ENCODE data around the gene TULP4.
"Not testable (repeated sequence)": the region's sequence is repeated elsewhere in the genome, so short reads cannot be mapped to it uniquely, and the experiment has no call there.

TULP4 gene

GRCh38 chr6:158295976-158296853 is 16.1 kb upstream of the TULP4 start:
- not testable (repeated sequence) for DNase-seq

GRCh38 chr6:158296854-158297324 is 15.4 kb upstream of the TULP4 start:
- not testable (repeated sequence) for DNase-seq

DNA sequence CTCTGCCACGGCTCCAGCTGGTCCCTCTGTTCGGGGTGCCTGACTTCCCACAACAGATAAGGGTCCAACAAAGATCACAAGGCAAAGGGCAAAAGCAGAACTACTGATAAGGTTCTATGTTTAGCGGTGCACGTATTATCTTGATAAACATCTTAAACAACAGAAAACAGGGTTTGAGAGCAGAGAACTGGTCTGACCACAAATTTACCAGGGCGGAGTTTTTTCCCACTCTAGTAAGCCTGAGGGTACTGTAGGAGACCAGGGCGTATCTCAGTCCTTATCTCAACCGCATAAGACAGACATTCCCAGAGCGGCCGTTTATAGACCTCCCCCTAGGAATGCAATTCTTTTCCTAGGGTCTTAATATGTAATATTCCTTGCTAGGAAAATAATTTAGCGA is 14.6 kb upstream of the TULP4 start:
- DNase-seq, result not testable (repeated sequence)

GRCh38 chr6:158300306-158301143 is 11.7 kb upstream of the TULP4 start:
- not testable (repeated sequence) for DNase-seq

- not testable (repeated sequence) for DNase-seq
These were observed 10.7 kb upstream of the TULP4 start for GRCh38 chr6:158301561-158301960.

GRCh38 chr6:158302195-158302796 is 10.0 kb upstream of the TULP4 start:
- DNase-seq, result not testable (repeated sequence)

DNA sequence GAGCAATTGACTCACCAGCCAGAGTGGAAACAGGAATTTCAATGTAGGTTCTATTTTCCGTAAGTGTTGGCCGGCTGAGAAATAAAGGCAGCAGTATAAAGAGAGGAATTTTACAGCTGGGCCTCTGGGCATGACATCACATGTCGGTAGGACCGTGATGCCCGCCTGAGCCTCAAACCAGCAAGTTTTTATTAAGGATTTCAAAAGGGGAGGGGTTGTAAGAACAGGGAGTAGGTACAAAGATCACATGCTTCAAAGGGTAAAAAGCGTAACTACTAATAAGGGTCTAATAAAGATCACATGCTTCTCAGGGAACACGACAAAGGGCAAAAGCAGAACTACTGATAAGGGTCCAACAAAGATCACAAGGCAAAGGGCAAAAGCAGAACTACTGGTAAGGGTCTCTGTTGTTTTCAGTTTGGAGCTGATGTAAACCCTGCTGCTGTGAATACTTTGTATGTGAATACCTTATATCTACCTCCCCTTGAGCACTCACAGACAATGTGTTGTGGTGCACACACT is 9.0 kb upstream of the TULP4 start:
- DNase-seq, result no peak

- DNase-seq, result no peak
These were observed 8.0 kb upstream of the TULP4 start for GRCh38 chr6:158304254-158304653.

- DNase-seq, result no peak
These were observed 2.5 kb upstream of the TULP4 start for GRCh38 chr6:158309814-158310213.

- no peak for DNase-seq
These were observed 1.1 kb upstream of the TULP4 start for GRCh38 chr6:158311193-158311592.

GRCh38 chr6:158311626-158312025 is 639 bp upstream of the TULP4 start:
- DNase-seq, result no peak

DNA sequence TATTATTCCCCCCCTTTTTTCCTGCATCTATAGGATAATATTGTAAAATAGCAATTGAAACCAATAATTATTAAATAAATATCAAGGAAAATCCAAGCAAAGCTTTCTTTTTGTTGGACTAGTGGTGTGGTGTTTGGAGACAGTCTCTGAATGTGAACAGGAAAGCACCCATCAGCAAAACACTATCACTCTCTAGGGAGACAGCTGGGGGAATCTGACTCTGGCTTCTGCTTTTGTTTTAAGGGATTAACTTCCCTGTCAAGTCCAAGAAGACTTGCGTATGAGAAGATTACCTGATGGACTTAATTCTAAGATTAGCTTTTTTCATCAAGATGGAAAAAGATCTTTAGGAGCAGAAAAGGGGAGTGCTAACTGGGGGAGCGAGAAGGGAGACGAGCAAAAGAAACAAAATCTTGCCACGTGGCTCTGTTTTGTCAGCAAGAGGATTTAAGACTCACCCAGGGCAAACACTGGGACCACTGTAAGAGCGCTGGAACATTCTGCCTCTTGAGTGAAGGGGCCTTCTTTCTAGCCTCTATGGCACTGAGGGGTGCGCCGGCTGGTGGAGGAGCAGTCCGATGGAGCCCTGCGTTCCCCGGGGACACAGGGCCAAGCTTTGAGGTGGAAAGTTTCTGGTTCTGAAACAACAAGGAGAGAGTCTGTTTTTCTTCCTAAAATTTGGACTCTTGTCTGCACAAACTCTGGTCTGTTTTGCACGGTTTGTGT is 570 bp downstream of the TULP4 start:
- DNase-seq, result no peak

GRCh38 chr6:158313989-158314388 is 1.7 kb downstream of the TULP4 start:
- DNase-seq, result no peak

GRCh38 chr6:158314737-158315136 is 2.5 kb downstream of the TULP4 start:
- DNase-seq, result no peak

DNA sequence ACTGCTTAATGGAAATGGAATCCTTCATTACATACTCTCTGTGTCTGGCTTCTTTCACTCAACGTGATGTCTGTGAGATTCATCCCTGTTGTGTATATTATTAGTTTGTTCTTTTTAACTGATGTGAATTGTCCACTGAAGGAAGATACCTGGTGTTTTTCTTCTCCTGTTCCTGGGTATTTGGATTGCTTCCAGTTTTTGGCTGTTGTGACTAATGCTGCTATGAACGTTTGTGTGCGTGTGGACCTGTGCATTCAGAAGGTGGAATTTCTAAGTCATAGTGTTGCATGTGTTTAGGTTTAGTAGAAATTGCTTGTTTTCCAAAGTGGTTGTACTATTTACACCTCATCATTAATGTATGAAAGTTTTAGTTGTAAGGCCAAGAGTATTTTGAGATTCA is 3.8 kb downstream of the TULP4 start:
- DNase-seq, result no peak

DNA sequence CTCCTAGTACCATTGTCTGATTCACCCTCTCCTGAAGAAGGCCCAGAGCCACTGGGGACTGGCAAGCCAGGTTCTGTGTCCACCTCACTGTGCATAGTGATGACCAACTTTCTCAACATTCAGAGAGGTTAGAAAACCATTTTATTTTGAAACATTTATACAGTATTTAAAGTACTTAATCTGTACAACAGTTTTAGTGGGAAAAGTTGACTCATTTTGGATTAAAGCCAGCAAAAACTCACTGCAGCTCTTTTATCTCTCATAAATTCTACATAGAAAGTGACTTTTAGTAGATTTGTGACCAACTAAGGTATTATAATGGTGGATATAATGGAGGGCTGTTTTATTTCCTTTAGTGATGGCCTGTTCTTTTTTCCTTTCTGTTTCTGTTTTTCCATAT is 9.7 kb downstream of the TULP4 start:
- DNase-seq, result no peak

DNA sequence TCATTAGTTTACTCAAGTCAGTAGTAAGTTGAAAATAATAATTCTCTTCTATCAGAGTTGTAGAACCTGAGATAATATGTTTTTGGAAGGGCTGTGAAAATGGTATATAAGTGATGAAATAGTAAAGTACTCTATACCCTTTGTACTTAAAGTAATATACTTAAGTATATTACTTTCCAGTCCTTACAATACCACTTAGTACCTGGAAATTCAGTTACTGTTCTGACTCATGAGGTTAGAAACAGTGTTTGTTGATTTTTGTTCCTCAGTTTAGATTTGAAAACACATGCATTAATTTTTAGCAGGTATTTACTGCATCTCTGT is 10.1 kb downstream of the TULP4 start:
- DNase-seq, result no peak

GRCh38 chr6:158322724-158323560 is 10.7 kb downstream of the TULP4 start:
- no peak for DNase-seq

DNA sequence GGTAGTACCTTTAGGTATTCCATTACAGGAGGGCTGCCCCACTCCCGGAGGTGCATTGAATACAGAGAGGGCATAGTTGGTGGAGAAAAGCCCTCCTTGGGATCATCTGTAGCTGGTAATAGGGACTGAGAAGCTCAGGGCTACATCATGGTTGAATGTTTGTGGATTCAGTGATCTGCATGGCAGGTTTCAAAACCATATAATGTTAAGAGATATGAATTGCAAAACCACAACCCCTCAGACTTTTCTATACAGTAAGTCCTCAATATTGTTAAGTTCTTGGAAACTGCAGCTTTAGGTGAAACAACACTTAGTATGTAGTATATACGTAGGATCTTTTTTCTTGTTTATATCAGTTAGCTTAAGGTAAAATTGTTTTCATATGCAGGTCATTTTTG is 11.3 kb downstream of the TULP4 start:
- no peak for DNase-seq

DNA sequence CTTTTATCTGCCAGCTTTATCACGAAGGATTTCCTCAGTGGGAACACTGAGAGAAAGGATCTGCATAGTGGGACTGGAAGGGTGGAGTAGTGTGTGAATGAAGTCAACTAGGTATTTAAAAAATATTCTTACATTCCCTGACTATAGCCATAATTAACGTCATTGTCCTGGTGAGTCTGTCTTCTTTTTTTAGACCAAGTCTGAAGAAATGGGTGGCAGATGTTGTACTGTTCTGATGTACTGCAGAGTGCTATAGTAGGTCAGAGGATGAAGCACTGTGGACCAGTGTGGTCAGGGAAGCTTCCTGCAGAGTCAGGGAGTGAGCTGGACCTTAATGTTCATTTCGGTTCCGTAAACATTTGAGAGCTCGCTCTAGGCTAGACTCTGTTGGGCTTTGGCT is 11.9 kb downstream of the TULP4 start:
- no peak for DNase-seq

DNA sequence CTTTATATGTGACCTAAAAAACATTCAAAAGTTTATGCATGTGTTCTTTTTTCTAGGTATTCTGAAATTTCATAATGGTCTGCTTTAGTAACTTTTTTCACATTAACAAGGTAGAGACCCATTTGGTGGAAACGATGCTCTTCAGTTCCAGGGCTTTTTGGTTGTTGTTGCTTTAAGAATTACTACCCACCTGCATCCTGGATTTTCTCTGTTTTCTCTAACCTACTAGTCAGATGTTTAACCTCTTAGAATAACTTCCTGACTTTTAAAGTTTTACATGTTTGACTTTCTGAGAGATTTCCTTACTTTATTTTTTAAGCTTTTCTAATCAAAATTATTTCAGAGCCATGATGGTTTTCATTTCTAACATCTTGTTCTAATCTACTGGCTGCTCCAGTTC is 14.9 kb downstream of the TULP4 start:
- no peak for DNase-seq

DNA sequence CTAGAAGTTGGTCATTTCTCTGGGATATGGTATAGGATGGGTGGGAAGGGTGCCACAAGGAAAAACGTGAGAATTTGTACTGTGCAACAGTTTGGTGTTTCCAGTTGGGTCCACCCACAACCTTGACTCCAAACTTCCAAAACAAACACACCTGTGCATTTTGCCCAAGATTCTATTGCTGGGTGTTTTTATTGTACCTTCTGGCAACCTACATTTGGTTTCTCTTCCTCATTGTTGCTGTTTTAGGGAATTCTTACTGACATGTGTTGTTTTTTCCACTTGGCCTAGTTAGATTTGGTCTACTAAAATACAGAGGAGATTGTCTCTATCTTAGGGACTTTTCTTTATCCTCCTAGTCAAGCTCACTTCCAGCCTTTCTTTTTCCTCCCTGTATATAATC is 16.7 kb downstream of the TULP4 start:
- DNase-seq, result no peak

Measured in NCI-H1436 (cell line).